Gastroesophageal sphincter (tissue), 3 donors: Measurements from ENCODE around the gene MED29.

Experiments
- EP300 ChIP-seq: sonication (generic); formaldehyde crosslinking; IDR thresholded peaks from one replicate; pipeline ENCODE4 v1.6.1; 2017; ENCODE audit warnings: antibody characterized with exemption, mild to moderate bottlenecking
- POLR2AphosphoS5 ChIP-seq: sonication (generic); formaldehyde crosslinking; IDR thresholded peaks from one replicate; pipeline ENCODE4 v1.6.1; 2017; ENCODE audit warnings: antibody characterized with exemption
- TF ChIP-seq, protein P1 (sequence below), 4 experiments: fragments of 200-600 bp in 2 of 4; fragments of 450-650 bp in 2 of 4; sonication (generic) in 1 of 4; IDR thresholded peaks; one replicate each; pipeline ENCODE4 v1.5.1; 2017 to 2019; ENCODE audit warnings: antibody characterized with exemption in 4 of 4, mild to moderate bottlenecking in 2 of 4, moderate library complexity in 2 of 4

- TF ChIP-seq EP300 (no peak), POLR2AphosphoS5 (peak; percentile 35)
- TF ChIP-seq, protein P1, sequence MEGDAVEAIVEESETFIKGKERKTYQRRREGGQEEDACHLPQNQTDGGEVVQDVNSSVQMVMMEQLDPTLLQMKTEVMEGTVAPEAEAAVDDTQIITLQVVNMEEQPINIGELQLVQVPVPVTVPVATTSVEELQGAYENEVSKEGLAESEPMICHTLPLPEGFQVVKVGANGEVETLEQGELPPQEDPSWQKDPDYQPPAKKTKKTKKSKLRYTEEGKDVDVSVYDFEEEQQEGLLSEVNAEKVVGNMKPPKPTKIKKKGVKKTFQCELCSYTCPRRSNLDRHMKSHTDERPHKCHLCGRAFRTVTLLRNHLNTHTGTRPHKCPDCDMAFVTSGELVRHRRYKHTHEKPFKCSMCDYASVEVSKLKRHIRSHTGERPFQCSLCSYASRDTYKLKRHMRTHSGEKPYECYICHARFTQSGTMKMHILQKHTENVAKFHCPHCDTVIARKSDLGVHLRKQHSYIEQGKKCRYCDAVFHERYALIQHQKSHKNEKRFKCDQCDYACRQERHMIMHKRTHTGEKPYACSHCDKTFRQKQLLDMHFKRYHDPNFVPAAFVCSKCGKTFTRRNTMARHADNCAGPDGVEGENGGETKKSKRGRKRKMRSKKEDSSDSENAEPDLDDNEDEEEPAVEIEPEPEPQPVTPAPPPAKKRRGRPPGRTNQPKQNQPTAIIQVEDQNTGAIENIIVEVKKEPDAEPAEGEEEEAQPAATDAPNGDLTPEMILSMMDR (IDR thresholded peaks at IDR 0.05): no peak
Measured at GRCh38 chr19:39401549-39402345, 10.6 kb downstream of the MED29 start.
